CD4-positive, CD25-positive, alpha-beta regulatory T cell (primary cell): ENCODE measurements around the gene KCNAB1. TPM values are rescaled to one million over a fixed set of nuclear protein-coding genes. Genes with fewer than 3 reads are reported as not detected.
"Not testable (repeated sequence)": the region's sequence is repeated elsewhere in the genome, so short reads cannot be mapped to it uniquely, and the experiment has no call there.

Experiments used
- ATAC-seq, 2 donors: fragments of 150-1000 bp; cut with Tn5 transposase; one replicate each; pipeline ENCODE4 v1.10.0; 2021; ENCODE audit warnings: low read depth in 2 of 2, moderate number of reproducible peaks in 2 of 2, moderate library complexity in 1 of 2
- DNase-seq, 3 donors: peaks; one replicate each; pipeline versions ENCODE4 v3.0.0 to v3.0.0-alpha.2; 2012 to 2022; ENCODE audit warnings: mixed read lengths in 1 of 3
- H3K27ac ChIP-seq: one replicate; pipeline ENCODE4 v1.7.0; 2013; ENCODE audit warnings: mild to moderate bottlenecking, low read length; ENCODE audit not compliant: insufficient read depth, poor library complexity, severe bottlenecking
- H3K27me3 ChIP-seq: one replicate; pipeline ENCODE4 v1.7.0; 2013; ENCODE audit warnings: low read length; ENCODE audit not compliant: control insufficient read depth, insufficient read depth
- H3K36me3 ChIP-seq: one replicate; pipeline ENCODE4 v1.7.0; 2013; ENCODE audit warnings: mild to moderate bottlenecking, low read length, moderate library complexity; ENCODE audit not compliant: control insufficient read depth, insufficient read depth
- H3K4me1 ChIP-seq: 2 replicates; pipeline ENCODE4 v1.7.0; 2013; ENCODE audit warnings: mild to moderate bottlenecking, low read length; ENCODE audit not compliant: insufficient read depth, control insufficient read depth, poor library complexity, severe bottlenecking
- H3K4me3 ChIP-seq: one replicate; pipeline ENCODE4 v1.7.0; 2013; ENCODE audit warnings: low read depth, mild to moderate bottlenecking, low read length, moderate library complexity
- H3K9me3 ChIP-seq, 2 experiments: 1 replicate in 1 of 2; 2 replicates in 1 of 2; pipeline ENCODE4 v1.7.0; 2013; ENCODE audit warnings: low read length in 2 of 2, mild to moderate bottlenecking in 1 of 2, moderate library complexity in 1 of 2; ENCODE audit not compliant: control insufficient read depth in 2 of 2
- H3K27ac Mint-ChIP-seq, 3 donors: one replicate each; pipeline ENCODE4 v1.8.0; 2020 to 2022; ENCODE audit warnings: mild to moderate bottlenecking in 3 of 3, mixed read lengths in 3 of 3, moderate library complexity in 2 of 3
- H3K27me3 Mint-ChIP-seq: one replicate; pipeline ENCODE4 v1.8.0; 2022; ENCODE audit warnings: mild to moderate bottlenecking, mixed read lengths
- H3K36me3 Mint-ChIP-seq: one replicate; pipeline ENCODE4 v1.8.0; 2020; ENCODE audit warnings: mixed read lengths
- H3K4me1 Mint-ChIP-seq, 4 donors: one replicate each; pipeline ENCODE4 v1.8.0; 2020 to 2022; ENCODE audit warnings: mixed read lengths in 4 of 4, mild to moderate bottlenecking in 1 of 4
- H3K4me3 Mint-ChIP-seq, 4 donors: one replicate each; pipeline ENCODE4 v1.8.0; 2020 to 2022; ENCODE audit warnings: mild to moderate bottlenecking in 4 of 4, mixed read lengths in 4 of 4, moderate library complexity in 3 of 4
- H3K9me3 Mint-ChIP-seq, 7 donors: one replicate each; pipeline ENCODE4 v1.8.0; 2020 to 2022; ENCODE audit warnings: mixed read lengths in 7 of 7, mild to moderate bottlenecking in 3 of 7, moderate library complexity in 2 of 7
- polyA plus RNA-seq, 4 donors: library from polyadenylated mRNA; unstranded; fragments of 300-500 nt; fragmentation: Illumina TruSeq; gene quantifications; one replicate each; pipeline ENCODE4 v1.2.3, GENCODE V29; 2021
- total RNA-seq: library from RNA; stranded (reverse); gene quantifications from one replicate; pipeline ENCODE4 v1.2.3, GENCODE V29; 2022

KCNAB1 gene
- total and polyA plus RNA-seq, 5 donors from 2014 or later: 0.08 to 0.26 (median 0.17) TPM

DNA sequence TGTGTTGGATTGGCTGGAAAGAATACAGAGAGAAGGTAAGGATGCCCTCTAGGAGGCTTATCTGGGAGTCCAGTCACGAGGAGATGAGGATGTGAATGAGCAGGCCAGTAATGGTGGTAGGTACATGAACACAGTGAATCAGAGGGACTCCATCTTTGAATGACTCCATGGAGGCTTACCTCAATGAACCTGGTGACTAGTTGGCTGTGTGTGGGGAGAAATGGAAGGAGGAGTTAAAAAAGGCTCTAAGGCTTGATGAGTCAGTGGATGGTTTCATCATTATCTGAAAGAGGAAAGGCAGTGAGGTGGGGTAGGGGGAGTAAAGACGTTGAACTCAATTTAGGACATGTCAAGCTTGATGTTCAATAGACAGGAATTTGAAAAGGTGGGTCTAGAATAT, 61.1 kb downstream of the KCNAB1 start:
- H3K27ac ChIP-seq: no peak overlapping the region
- H3K4me1 Mint-ChIP-seq: no peaks in the 10 kb centered on the region
- no peak for ATAC-seq
- H3K27me3 Mint-ChIP-seq: peaks cover 9% of the 10 kb centered on the region
- H3K9me3 ChIP-seq: no peaks in the 10 kb centered on the region
- H3K4me3 Mint-ChIP-seq: no peak overlapping the region
- no peaks in the 10 kb centered on the region for H3K36me3 Mint-ChIP-seq
- no peaks in the 10 kb centered on the region for H3K27me3 ChIP-seq
- no peaks in the 10 kb centered on the region for H3K36me3 ChIP-seq
- no peak for DNase-seq
- no peak overlapping the region for H3K4me3 ChIP-seq
- no peaks in the 10 kb centered on the region for H3K9me3 Mint-ChIP-seq
- H3K4me1 ChIP-seq: no peaks in the 10 kb centered on the region
- H3K27ac Mint-ChIP-seq: no peak overlapping the region

DNA sequence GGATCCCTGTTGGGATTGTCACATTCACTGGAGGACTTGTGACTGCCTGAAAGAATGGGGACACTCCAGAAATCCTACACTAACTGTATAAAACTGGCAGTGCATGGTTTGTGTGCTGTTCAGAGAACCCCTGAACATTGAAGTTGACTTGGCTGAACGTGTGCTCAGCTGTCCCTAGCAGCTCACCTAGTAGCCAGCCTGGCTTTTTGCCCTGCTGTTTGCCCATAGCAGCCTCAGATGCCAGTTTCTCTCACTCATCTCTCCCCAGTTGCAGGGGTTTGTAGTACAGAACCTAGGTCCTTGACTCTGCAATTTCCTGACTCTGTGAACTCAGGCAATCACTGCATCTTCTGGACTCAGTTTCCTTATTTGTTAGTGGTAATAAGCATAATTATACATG, 63.0 kb downstream of the KCNAB1 start:
- H3K4me3 ChIP-seq: no peak overlapping the region
- Mint-ChIP-seq H3K9me3 (no peaks in the 10 kb centered on the region), H3K4me3 (no peak overlapping the region), H3K27me3 (peaks cover 9% of the 10 kb centered on the region), H3K4me1 (no peaks in the 10 kb centered on the region), H3K27ac (no peak overlapping the region), H3K36me3 (no peaks in the 10 kb centered on the region)
- no peak for ATAC-seq
- no peaks in the 10 kb centered on the region for H3K36me3 ChIP-seq
- H3K4me1 ChIP-seq: no peaks in the 10 kb centered on the region
- DNase-seq: no peak
- no peaks in the 10 kb centered on the region for H3K27me3 ChIP-seq
- no peaks in the 10 kb centered on the region for H3K9me3 ChIP-seq
- H3K27ac ChIP-seq: no peak overlapping the region

DNA sequence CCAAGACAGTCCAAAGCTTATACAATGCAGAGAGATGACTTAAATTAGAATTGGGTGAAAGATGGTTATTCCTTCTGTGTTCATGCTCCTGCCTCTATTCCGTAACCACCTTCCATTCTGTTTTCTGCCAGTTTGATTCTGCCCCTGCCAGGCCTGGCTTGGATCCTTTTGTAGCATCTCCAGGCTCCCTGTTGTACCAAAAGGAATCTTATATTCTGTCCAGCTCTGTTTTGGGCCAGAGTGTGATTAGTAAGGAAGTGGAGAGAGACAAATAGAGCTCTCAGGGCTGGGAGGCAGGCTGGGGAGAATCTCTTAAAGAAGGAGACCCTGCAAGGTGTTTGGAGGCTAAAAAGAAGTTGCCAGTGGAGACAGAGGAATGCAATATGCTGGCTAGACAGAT, 63.8 kb downstream of the KCNAB1 start:
- Histone ChIP-seq H3K27me3 (no peaks in the 10 kb centered on the region), H3K36me3 (no peaks in the 10 kb centered on the region), H3K4me1 (no peaks in the 10 kb centered on the region), H3K9me3 (no peaks in the 10 kb centered on the region), H3K27ac (no peak overlapping the region), H3K4me3 (no peak overlapping the region)
- Mint-ChIP-seq H3K36me3 (no peaks in the 10 kb centered on the region), H3K4me1 (no peaks in the 10 kb centered on the region), H3K27ac (no peak overlapping the region), H3K9me3 (no peaks in the 10 kb centered on the region), H3K27me3 (peaks cover 9% of the 10 kb centered on the region), H3K4me3 (no peak overlapping the region)
- no peak for DNase-seq
- ATAC-seq: no peak

DNA sequence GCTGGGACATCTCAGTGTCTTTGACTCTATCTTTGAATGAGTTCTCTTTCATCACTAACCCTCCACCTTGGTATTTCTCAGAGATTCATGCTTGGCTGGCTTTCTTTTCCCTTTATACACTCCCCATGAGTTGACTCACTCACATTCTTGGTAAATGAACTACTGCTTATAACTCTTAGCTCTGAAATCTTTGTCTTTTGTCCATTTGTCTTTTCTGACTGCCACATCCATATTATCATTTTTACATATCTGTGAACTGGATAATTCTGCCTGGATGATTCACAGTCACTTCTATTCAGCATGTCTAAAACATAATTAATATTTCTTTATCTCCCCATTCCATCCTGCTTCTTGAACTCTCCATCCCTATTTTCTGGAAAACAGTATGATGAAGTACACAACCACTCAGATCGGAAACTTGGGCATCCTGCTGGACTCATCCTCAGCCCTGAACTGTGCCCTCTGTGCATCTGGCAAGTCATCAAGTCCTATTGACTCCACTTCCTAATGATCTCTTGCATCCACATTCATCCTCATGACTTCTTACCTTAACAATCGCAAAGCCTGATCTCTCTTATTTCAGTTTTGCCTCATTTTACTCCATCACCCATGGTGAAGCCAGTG, 66.9 kb downstream of the KCNAB1 start:
- H3K9me3 ChIP-seq: no peaks in the 10 kb centered on the region

DNA sequence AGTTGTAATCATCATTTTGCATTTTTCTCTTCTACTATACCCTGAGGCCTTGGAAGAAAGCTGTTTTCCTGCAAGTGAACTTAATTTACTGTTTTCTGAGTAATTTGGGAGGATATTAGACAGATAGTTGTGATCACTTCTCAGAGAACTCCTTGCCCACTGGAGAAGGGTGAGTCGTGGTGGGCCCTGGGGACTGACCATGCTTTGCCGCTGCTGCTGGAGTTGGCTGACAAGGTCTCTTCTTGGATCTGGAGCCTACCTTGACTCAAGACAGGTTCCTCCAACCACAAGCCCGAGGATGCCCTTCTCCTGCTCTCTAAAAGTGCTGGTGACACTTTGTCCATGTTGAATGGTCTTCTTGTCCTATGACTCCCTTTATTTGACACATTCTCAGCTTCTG, 68.4 kb downstream of the KCNAB1 start:
- H3K4me3 ChIP-seq: no peak overlapping the region
- H3K27ac Mint-ChIP-seq: no peak overlapping the region
- no peaks in the 10 kb centered on the region for H3K36me3 ChIP-seq
- H3K4me1 Mint-ChIP-seq: no peaks in the 10 kb centered on the region
- peaks cover 5% of the 10 kb centered on the region for H3K27me3 Mint-ChIP-seq
- no peaks in the 10 kb centered on the region for H3K4me1 ChIP-seq
- no peak overlapping the region for H3K27ac ChIP-seq
- no peak for DNase-seq
- H3K9me3 Mint-ChIP-seq: no peaks in the 10 kb centered on the region
- H3K9me3 ChIP-seq: no peaks in the 10 kb centered on the region
- no peak for ATAC-seq
- H3K4me3 Mint-ChIP-seq: no peak overlapping the region
- no peaks in the 10 kb centered on the region for H3K27me3 ChIP-seq
- H3K36me3 Mint-ChIP-seq: no peaks in the 10 kb centered on the region

More for the DNA sequence above, 66.9 kb downstream of the KCNAB1 start:
- ATAC-seq: no peak
- Mint-ChIP-seq H3K4me3 (no peak overlapping the region), H3K36me3 (no peaks in the 10 kb centered on the region), H3K27me3 (peaks cover 5% of the 10 kb centered on the region), H3K27ac (no peak overlapping the region), H3K9me3 (no peaks in the 10 kb centered on the region), H3K4me1 (no peaks in the 10 kb centered on the region)
- H3K27me3 ChIP-seq: no peaks in the 10 kb centered on the region
- no peaks in the 10 kb centered on the region for H3K4me1 ChIP-seq
- no peak for DNase-seq
- H3K27ac ChIP-seq: no peak overlapping the region
- H3K4me3 ChIP-seq: no peak overlapping the region
- no peaks in the 10 kb centered on the region for H3K36me3 ChIP-seq

DNA sequence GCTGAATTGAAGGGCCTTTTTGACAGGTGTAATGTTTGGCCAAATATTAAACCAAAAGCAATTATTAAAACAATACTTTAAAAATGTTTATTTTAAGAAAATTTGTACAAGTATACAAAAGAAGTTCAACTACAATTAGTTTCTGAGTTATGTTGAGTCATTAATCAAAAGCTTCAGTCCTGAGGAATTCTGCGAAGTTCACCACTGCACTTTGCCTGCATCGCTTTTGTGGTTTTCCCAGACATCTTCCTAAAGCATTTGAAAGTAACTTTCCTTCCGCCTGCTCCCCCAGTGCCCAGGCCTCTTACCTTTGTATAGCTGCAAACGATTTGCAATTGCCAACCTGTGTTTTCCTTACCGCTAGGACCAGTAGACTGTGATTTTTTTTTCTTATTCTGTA, 69.5 kb downstream of the KCNAB1 start:
- ATAC-seq (no peak), DNase-seq (no peak)
- H3K27ac Mint-ChIP-seq: no peak overlapping the region
- Histone ChIP-seq H3K4me3 (no peak overlapping the region), H3K27ac (no peak overlapping the region), H3K9me3 (no peaks in the 10 kb centered on the region), H3K36me3 (no peaks in the 10 kb centered on the region), H3K4me1 (no peaks in the 10 kb centered on the region), H3K27me3 (no peaks in the 10 kb centered on the region)
- no peaks in the 10 kb centered on the region for H3K36me3 Mint-ChIP-seq
- H3K9me3 Mint-ChIP-seq: peaks cover 0 to under 1% (median 0%) of the 10 kb centered on the region in 7 donors
- H3K4me1 Mint-ChIP-seq: no peaks in the 10 kb centered on the region
- no peak overlapping the region for H3K4me3 Mint-ChIP-seq
- peaks cover 5% of the 10 kb centered on the region for H3K27me3 Mint-ChIP-seq

DNA sequence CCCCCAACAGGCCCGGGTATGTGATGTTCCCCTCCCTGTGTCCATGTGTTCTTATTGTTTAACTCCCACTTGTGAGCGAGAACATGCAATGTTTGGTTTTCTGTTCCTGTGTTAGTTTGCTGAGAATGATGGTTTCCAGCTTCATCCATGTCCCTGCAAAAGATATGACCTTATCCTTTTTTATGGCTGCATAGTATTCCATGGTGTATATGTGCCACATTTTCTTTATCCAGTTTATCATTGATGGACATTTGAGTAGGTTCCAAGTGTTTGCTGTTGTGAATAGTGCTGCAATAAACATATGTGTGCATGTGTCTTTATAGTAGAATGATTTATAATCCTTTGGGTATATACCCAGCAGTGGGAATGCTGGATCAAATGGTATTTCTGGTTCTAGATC, 74.6 kb downstream of the KCNAB1 start:
- H3K36me3 ChIP-seq, H3K4me1 Mint-ChIP-seq, H3K4me1 ChIP-seq, H3K27me3 Mint-ChIP-seq, ATAC-seq, H3K9me3 ChIP-seq, H3K36me3 Mint-ChIP-seq, H3K27me3 ChIP-seq, H3K9me3 Mint-ChIP-seq, DNase-seq, H3K4me3 Mint-ChIP-seq, H3K4me3 ChIP-seq, H3K27ac ChIP-seq, H3K27ac Mint-ChIP-seq: not testable (repeated sequence)

DNA sequence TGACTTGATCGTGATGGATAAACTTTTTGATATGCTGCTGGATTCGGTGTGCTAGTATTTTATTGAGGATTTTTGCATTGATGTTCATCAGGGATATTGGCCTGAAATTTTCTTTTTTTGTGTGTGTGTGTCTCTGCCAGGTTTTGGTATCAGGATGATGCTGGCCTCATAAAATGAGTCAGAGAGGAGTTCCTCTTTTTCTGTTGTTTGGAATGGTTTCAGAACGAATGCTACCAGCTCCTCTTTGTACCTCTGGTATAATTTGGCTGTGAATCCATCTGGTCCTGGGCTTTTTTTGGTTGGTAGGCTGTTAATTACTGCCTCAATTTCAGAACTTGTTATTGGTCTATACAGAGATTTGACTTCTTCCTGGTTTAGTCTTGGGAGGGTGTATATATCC, 76.8 kb downstream of the KCNAB1 start:
- H3K9me3 ChIP-seq, H3K4me1 ChIP-seq, H3K4me3 ChIP-seq, H3K27me3 ChIP-seq, H3K36me3 ChIP-seq, H3K4me3 Mint-ChIP-seq, H3K27ac ChIP-seq, DNase-seq, H3K4me1 Mint-ChIP-seq, ATAC-seq, H3K27me3 Mint-ChIP-seq, H3K36me3 Mint-ChIP-seq, H3K9me3 Mint-ChIP-seq, H3K27ac Mint-ChIP-seq: not testable (repeated sequence)
